Measurements from ENCODE around the gene MATR3. TPM values are rescaled to one million over a fixed set of nuclear protein-coding genes. Genes with fewer than 3 reads are reported as not detected.
A peak's percentile ranks its signal among the peaks of the same experiment; 100 is the strongest.

MATR3 gene
- total RNA-seq, 1 experiment from 2014 or later: 267 TPM

DNA sequence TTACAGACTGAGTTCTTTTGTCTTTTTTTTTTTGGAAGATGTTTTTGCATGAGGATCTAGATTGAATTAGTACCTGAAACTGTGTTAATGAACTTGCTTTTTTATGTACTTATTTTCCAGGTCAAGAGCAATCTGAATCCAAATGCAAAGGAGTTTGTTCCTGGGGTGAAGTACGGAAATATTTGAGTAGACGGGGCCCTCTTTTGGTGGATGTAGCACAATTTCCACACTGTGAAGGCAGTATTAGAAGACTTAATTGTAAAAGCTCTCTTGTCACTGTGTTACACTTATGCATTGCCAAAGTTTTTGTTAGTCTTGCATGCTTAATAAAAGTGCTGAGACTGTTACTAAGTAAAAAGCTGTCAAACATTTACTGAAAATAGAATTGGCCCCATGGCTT lies 75.1 kb downstream of the MATR3 start:
- Mint-ChIP-seq H3K4me1 (no peaks in the 10 kb centered on the region), H3K27ac (peak overlapping the region in 1 of 3 experiments; percentile 64; a peak in 2 of 7 replicates), H3K9me3 (no peaks in the 10 kb centered on the region), H3K4me3 (no peak overlapping the region), H3K36me3 (ENCODE audit: insufficient read depth in 1 of 3, low read depth in 3 of 3) (peaks cover 34 to 77% (median 56%) of the 10 kb centered on the region in 3 experiments; a peak in 6 of 7 replicates), H3K27me3 (ENCODE audit: low read depth) (no peaks in the 10 kb centered on the region)
- H4K8ac ChIP-seq (replicated peaks; ENCODE audit: insufficient read length, low read depth, low read length): no peak overlapping the region
- H2BK20ac ChIP-seq (ENCODE audit: low read depth, low read length, poor library complexity, severe bottlenecking): no peak overlapping the region
- H4K91ac ChIP-seq (ENCODE audit: insufficient read length, low read depth, low read length): no peak overlapping the region
- no peak overlapping the region for H3K18ac ChIP-seq (ENCODE audit: insufficient read length, low read depth, low read length)
- no peak overlapping the region for H2BK5ac ChIP-seq (ENCODE audit: insufficient read length, low read length)
- WGBS (ENCODE audit: extremely low coverage, insufficient read length, low lambda C conversion rate): no CpG with 5 or more reads among the region's 2 CpGs
- no peaks in the 10 kb centered on the region for H3K79me2 ChIP-seq (ENCODE audit: insufficient read depth, low read length)
- H2BK120ac ChIP-seq (ENCODE audit: low read depth, low read length, poor library complexity, severe bottlenecking): no peak overlapping the region
- TF ChIP-seq, protein P1, sequence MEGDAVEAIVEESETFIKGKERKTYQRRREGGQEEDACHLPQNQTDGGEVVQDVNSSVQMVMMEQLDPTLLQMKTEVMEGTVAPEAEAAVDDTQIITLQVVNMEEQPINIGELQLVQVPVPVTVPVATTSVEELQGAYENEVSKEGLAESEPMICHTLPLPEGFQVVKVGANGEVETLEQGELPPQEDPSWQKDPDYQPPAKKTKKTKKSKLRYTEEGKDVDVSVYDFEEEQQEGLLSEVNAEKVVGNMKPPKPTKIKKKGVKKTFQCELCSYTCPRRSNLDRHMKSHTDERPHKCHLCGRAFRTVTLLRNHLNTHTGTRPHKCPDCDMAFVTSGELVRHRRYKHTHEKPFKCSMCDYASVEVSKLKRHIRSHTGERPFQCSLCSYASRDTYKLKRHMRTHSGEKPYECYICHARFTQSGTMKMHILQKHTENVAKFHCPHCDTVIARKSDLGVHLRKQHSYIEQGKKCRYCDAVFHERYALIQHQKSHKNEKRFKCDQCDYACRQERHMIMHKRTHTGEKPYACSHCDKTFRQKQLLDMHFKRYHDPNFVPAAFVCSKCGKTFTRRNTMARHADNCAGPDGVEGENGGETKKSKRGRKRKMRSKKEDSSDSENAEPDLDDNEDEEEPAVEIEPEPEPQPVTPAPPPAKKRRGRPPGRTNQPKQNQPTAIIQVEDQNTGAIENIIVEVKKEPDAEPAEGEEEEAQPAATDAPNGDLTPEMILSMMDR (conservative IDR thresholded peaks at IDR 0.05): peak; percentile 27; the same call in 1 of the 3 replicates
- H3K23ac ChIP-seq (ENCODE audit: insufficient read length, low read depth, low read length): no peak overlapping the region
- no peaks in the 10 kb centered on the region for H3K4me1 ChIP-seq (ENCODE audit: insufficient read depth, low read length)
- H2BK15ac ChIP-seq (ENCODE audit: low read depth, low read length): no peak overlapping the region
- H3K4me2 ChIP-seq (ENCODE audit: insufficient read depth, insufficient read length, low read length): no peak overlapping the region
- DNase-seq: no peak
- no peak overlapping the region for H3T11ph ChIP-seq (ENCODE audit: low read length)
- no peak overlapping the region for H3K14ac ChIP-seq (ENCODE audit: insufficient read depth, low read length)
- H3K9ac ChIP-seq (ENCODE audit: extremely low read depth, insufficient read length, low read length): no peak overlapping the region
- H2AK5ac ChIP-seq (ENCODE audit: insufficient read length, low read length): no peak overlapping the region
- no peak overlapping the region for H2AFZ ChIP-seq (ENCODE audit: low read length)
- H3K27me3 ChIP-seq (ENCODE audit: insufficient read depth, low read length): no peaks in the 10 kb centered on the region
- H3K4ac ChIP-seq (ENCODE audit: low read depth, low read length): no peak overlapping the region
- H3K79me1 ChIP-seq (ENCODE audit: insufficient read depth, low read depth, low read length, poor library complexity, severe bottlenecking): no peaks in the 10 kb centered on the region
- H4K5ac ChIP-seq (ENCODE audit: insufficient read length, low read depth, low read length): no peak overlapping the region
- no peaks in the 10 kb centered on the region for H3K9me3 ChIP-seq (ENCODE audit: control insufficient read depth, low read depth, low read length)
- H3K23me2 ChIP-seq (ENCODE audit: insufficient read length, low read depth, low read length, poor library complexity, severe bottlenecking): no peaks in the 10 kb centered on the region
- no peak overlapping the region for H3K27ac ChIP-seq (ENCODE audit: insufficient read length, low read depth, low read length)
- H4K20me1 ChIP-seq (ENCODE audit: control insufficient read depth, insufficient read depth, insufficient read length): no peaks in the 10 kb centered on the region
- H3K56ac ChIP-seq (ENCODE audit: insufficient read length, low read depth, low read length): no peak overlapping the region
- H2BK12ac ChIP-seq (ENCODE audit: insufficient read length, low read depth, low read length): no peak overlapping the region

Measured in H9 (cell line).